ENCODE measurements around the gene APBA2.

- TF ChIP-seq ATF1 (CRISPR knock-in tag; IDR thresholded peaks at IDR 0.05) (no peak), CTCF (IDR thresholded peaks at IDR 0.05) (no peak), TP53 (CRISPR knock-in tag; IDR thresholded peaks at IDR 0.05) (no peak), CREB1 (CRISPR knock-in tag; IDR thresholded peaks at IDR 0.05) (no peak), NFYB (CRISPR knock-in tag; conservative IDR thresholded peaks at IDR 0.05; ENCODE audit: low read depth) (no peak), ZNF263 (CRISPR knock-in tag; IDR thresholded peaks at IDR 0.05; ENCODE audit: low read depth) (no peak), USF2 (CRISPR knock-in tag; IDR thresholded peaks at IDR 0.05) (no peak), ESRRA (CRISPR knock-in tag; IDR thresholded peaks at IDR 0.05; ENCODE audit: borderline replicate concordance) (no peak)
- TF ChIP-seq, protein P1, sequence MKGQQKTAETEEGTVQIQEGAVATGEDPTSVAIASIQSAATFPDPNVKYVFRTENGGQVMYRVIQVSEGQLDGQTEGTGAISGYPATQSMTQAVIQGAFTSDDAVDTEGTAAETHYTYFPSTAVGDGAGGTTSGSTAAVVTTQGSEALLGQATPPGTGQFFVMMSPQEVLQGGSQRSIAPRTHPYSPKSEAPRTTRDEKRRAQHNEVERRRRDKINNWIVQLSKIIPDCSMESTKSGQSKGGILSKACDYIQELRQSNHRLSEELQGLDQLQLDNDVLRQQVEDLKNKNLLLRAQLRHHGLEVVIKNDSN (CRISPR knock-in tag; IDR thresholded peaks at IDR 0.05): no peak
- TF ChIP-seq, protein P2, sequence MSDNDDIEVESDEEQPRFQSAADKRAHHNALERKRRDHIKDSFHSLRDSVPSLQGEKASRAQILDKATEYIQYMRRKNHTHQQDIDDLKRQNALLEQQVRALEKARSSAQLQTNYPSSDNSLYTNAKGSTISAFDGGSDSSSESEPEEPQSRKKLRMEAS (CRISPR knock-in tag; IDR thresholded peaks at IDR 0.05): no peak
- TF ChIP-seq, protein P3, sequence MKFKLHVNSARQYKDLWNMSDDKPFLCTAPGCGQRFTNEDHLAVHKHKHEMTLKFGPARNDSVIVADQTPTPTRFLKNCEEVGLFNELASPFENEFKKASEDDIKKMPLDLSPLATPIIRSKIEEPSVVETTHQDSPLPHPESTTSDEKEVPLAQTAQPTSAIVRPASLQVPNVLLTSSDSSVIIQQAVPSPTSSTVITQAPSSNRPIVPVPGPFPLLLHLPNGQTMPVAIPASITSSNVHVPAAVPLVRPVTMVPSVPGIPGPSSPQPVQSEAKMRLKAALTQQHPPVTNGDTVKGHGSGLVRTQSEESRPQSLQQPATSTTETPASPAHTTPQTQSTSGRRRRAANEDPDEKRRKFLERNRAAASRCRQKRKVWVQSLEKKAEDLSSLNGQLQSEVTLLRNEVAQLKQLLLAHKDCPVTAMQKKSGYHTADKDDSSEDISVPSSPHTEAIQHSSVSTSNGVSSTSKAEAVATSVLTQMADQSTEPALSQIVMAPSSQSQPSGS (CRISPR knock-in tag; IDR thresholded peaks at IDR 0.05; ENCODE audit: borderline replicate concordance, low read depth): no peak
These were observed 201.9 kb downstream of the APBA2 start for GRCh38 chr15:29087521-29088285.
